Right forelimb (tissue), 1 donor: ENCODE measurements around the gene TRAFD1.

Source experiments
- DNase-seq: peaks from one replicate; pipeline ENCODE4 v3.0.0-alpha.2; 2018

The TRAFD1 gene

DNA sequence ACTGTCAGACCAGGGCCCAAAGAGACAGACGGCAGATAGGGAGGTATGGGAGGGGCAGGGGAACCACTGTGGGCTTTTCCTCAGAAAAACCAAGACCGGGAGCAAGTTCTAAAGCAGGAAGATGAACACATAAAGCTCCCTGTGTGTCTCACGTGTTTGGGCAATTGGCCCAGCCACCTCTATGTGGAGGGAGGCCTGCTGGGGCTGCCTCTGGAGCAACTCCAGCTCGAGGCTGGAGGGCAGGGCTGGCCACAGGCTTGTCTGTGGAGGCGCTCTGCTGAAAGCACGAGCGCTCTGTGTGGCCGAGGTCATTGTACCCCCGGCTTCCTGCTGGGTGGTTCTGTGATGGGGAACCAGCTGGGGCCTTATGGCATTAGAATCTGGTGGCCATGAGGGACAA lies 36.4 kb downstream of the TRAFD1 start:
- DNase-seq = no peak

DNA sequence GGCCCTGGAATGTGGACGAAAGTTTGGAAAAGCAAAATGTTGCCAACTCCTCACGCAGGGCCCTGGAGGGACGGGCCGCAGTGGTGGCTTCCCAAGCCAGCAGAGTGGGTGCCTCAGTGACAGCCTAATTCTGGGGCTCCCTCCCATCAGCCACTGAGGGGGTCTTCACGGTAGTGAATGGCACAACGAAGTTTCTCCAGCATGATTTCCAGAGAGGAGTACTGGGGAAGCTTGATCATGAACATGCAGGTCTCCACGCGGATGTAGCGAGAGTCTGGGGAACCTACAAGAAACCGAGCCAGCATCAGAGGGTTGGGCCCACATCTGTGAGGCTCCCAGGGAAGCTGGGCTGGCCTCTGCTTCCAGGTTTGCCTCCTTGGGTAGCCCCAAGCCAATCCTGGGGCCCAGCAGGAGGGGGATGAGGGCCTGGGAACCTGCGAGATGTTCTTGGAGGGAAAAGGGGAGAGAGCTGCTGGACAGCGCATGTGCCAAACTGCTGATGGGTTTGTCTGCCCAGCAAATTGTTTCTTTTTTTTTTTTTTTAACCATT lies 37.0 kb downstream of the TRAFD1 start:
- DNase-seq = no peak

GRCh38 chr12:112163056-112163455 lies 37.7 kb downstream of the TRAFD1 start:
- DNase-seq = no peak

GRCh38 chr12:112163471-112163991 lies 38.2 kb downstream of the TRAFD1 start:
- DNase-seq = no peak

GRCh38 chr12:112164011-112164660 lies 38.8 kb downstream of the TRAFD1 start:
- no peak for DNase-seq

DNA sequence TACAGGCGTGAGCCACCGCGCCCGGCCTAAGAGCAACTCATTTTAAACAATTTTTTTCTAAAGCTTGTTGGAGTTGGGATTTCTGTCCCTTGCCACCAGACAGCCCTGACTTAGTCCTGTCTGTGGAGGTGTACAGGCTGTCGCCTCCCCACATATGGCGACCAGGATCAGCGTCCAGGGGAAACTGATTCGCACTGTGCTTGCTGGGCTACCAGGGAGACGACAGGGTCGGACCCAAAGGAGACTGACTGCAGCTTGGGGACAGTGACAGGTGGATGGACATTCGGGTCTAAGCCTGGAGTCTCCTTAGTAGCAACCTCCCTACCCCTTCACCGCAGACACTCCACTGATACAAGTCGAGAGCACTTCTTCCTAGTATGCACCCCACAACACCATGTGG lies 40.3 kb downstream of the TRAFD1 start:
- DNase-seq = no peak

- DNase-seq = no peak
Observed at GRCh38 chr12:112166051-112167015, 41.0 kb downstream of the TRAFD1 start.

GRCh38 chr12:112167031-112167461 lies 41.7 kb downstream of the TRAFD1 start:
- no peak for DNase-seq

DNA sequence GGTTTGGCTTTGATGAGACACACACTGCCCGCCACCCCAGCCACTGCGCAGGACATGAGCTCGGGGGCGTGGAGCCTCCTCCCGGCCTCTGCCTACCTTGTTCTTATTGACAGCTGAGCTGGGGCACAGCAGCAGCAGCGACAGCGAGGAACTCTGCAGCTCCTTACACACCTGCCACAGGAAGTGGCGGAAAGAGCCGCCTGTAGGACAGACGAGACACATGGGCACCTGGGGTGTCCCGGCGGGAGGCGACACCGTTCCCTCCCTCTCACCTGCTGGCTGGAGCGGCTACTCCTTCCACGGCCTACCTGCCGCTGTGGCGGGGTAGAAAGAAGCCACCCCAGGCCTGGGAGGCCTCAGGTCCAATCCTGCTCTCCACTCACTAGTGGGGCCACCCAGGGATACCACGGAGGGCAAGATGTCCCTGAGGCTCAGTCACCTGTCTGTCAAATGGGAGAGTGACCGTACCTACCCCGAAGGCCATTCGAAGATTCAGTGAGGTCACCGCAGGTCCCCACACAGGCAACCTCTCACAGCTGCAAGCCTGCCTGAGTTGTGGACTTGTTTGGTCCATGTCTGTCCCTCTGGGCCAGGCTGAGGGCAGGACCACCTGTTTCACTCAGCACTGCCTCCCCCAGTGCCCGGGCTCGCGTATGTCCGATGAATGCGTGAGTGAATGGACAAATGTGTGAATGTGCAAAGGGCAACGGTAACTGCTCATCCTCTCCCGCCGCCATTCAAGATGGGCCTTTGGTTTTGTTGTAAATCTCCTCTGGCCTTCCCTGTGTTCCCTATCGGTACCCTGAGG lies 42.6 kb downstream of the TRAFD1 start:
- no peak for DNase-seq

DNA sequence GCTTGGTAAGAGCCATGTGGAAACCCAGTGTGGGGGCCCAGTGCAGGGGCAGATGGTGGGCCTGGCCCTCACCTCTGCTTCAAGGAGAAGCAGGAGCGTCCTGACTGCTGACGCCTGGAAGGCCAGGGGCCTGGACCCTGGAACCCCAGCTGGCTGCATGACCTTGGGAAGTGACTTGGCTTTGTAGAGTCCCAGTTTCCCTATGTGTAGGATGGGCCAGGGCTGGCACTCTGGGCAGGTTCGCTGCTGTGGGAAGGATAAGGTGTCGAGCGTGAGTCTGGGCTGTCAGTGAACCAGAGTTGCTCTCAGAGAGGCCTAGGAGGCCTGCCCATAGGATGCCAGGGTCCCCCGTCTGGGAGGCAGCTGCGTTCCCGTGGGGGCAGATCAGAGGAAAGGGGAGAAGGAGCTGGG lies 43.2 kb downstream of the TRAFD1 start:
- DNase-seq = no peak

- DNase-seq = no peak
Observed at GRCh38 chr12:112169161-112169872, 44.0 kb downstream of the TRAFD1 start.

- no peak for DNase-seq
Observed at GRCh38 chr12:112169966-112170365, 44.6 kb downstream of the TRAFD1 start.

- DNase-seq = no peak
Observed at GRCh38 chr12:112170376-112170775, 45.0 kb downstream of the TRAFD1 start.

DNA sequence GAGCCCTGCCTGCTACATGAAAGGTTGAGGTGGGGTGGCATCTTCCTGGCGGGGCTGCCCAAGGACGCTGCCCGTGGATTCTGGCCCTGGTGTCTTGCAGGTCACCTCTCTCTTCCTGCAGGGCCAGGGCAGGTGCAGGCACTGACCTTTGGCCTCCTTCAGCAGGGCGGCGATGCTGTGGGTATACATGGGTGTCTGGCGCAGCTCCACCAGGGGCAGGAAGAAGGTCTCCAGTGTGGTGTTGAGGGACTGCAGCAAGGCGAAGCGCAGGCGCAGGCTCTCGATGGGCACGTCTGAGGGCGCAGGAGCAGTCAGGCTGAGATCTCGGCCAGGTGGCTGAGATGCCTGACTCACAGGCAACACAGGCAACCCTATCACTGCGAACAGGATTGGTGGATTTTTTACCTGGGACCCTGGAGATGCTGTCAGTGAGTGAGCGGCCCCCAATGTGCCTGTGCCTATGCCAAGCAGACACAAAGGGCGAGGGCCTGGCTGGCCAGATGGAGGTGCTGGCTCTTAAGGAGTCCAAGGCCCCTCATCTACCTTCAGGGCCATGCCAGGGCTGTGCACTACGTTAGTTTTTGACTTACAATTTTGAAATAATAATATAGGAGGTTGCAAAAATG lies 45.7 kb downstream of the TRAFD1 start:
- no peak for DNase-seq

DNA sequence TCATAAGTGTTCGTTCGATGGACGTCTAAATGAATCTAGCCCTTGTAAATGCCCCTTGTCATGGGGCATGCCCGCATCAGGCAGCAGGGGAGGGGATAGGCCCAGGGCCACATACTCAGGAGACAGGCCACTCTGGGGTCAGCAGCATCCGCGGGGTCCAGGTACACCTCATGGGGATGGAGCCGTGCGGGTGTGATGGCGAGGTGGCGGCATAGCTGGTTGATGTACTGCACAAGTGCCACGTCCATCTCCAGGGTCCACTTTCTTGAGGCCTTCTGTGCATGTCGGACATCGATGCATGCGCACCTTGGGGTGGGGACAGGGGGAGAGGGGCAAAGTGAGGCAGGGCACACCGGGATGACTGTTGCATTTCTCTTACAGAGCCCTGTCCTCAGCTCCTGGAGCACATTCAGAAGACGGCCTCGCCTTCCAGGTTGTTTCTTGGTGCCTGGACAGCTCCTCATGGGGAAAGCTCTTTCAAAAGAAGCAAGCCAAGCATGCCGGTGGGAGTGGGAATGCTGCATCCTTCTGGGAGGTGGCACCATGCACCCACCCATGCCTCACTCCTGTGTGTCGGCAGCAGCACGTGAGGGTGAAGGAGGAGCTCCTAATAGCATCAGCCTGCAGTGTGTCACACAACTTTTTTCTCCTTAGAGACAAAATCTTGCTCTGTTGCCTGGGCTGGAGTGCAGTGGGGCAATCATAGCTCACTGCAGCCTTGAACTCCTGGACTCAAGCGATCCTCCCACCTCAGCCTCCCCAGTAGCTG lies 47.4 kb downstream of the TRAFD1 start:
- no peak for DNase-seq

DNA sequence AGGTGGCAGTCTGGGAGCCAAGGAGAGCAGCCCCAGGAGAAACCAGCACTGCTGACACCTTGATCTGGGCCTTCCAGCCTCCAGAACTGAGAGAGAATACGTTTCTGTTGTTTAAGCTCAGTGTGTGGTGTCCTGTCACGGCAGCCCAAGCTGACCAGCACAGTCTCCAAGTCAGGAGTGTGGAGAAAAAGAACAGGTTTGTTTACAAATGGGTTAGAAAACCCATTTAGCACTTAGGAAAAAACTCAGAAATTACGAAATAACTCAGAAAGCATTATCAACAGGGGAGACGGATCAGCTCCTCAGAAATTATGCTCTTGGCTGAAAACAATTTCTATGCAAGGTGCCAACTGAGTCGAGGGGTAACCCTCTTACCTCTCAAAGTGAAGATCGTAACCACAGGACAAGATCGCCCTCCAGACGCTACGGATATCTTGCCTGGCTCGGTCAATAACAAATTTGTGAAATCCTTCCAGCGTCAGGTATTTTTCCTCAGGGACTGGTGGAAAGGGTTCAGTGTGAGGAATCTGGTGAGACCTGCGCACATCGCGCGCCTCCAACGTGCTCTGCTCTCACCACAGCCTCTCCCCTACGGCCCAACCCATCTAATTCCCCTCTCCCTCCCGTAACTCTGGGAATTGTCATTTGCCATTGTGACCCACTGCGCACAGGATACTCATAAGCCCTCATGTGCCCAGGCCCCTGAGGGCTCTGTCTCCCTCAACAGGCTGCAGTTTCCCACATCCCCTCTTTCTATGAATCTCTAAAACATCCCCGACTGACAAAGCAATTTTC lies 50.2 kb downstream of the TRAFD1 start:
- DNase-seq = no peak

DNA sequence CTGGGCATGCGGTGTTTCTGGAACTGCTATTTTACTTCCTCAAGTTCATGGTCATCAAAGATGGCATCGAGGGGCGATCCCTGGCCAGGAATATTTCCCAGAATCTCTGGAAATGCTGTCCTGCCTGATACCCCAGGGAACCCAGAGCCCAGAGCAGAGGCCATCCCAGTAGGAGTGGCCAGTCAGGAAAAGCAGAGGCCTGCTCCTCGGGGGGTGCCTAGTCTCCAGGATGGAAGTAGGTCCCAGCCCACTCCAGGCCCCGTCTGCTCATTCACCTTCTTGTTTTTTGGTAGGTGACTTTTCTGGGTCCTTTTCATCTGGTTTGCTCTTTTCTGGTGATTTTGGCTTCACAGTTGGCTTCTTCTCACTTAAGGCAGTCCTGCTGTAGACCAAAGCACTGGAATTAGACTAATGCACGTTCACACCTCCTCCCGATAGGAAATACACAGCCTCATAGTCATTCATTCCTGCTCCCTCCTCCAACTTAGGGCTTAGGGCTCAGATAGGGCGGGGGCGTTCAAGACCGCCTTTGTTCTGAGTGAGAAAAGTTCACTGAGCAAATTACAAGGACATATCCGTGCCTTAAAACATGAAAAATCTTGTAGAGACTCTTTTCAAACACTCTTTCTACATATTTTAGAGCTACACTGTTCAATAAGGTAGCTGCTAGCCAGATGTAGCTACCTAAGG lies 51.1 kb downstream of the TRAFD1 start:
- DNase-seq = no peak

DNA sequence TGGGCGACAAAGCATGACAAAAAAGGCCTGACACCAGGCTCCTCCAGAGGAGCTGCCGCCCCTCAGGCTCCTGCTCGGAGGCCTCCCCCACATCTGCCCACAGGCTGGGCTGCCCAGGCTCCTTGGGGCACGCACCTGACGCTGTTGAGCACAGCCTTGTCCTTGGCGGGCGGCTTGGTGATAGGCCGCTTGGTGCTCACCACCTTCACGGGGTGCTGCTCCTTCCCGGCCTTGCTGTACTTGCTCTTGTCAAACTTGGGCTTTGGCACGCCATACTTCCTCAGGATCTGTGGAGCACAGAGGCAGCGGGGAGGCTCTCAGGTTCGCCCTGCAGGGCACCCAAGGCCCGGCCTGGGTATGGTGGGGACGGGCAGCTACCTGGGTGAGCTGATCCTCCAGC lies 53.4 kb downstream of the TRAFD1 start:
- DNase-seq = no peak

- no peak for DNase-seq
Observed at GRCh38 chr12:112179341-112179740, 54.0 kb downstream of the TRAFD1 start.
